ENCODE data around the gene ZNF710. TPM values are rescaled to one million over a fixed set of nuclear protein-coding genes. Genes with fewer than 3 reads are reported as not detected.

ZNF710 gene
- total and polyA plus RNA-seq, 2 donors (not counting 3 experiments of a cell fraction or from before 2014, with no cell fraction given): 8.9 to 32.4 TPM

DNA sequence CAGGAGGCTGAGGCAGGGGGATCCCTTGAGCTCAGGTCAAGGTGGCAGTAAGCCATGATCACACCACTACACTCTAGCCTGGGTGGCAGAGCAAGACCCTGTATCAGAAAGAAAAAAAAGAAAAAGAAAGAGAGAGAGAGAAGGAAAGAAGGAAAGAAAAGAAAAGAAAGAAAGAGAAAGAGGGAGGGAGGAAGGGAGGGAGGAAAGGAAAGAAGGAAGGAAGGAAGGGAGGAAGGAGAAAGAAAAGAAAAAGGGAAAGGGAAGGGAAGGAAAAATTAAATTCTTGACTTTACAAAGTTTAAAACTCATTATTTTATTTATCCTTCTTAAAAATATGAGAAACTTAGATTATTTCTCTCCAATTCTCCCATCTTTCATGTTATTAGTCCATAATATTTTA, 118.2 kb downstream of the ZNF710 start:
- no peaks in the 10 kb centered on the region for H3K36me3 ChIP-seq (ENCODE audit: control insufficient read depth in 2 of 2, extremely low read depth in 1 of 2, insufficient read depth in 2 of 2, low read length in 2 of 2)
- FAIRE-seq: no peak
- no peaks in the 10 kb centered on the region for H3K9me1 ChIP-seq (replicated peaks; ENCODE audit: control insufficient read depth, extremely low read depth, insufficient read depth, low read length)
- H4K20me1 ChIP-seq (replicated peaks; ENCODE audit: control insufficient read depth, extremely low read depth, insufficient read depth, low read length): no peaks in the 10 kb centered on the region
- no peak overlapping the region for H3K9ac ChIP-seq (replicated peaks; ENCODE audit: extremely low read depth, insufficient read depth, low read length)
- H3K79me2 ChIP-seq (ENCODE audit: control insufficient read depth, insufficient read depth, low read length): no peaks in the 10 kb centered on the region
- no peak overlapping the region for H3K27ac ChIP-seq (ENCODE audit: insufficient read depth, low read depth, low read length)
- ChIA-PET CTCF (no interaction called here), POLR2A (no interaction called here)
- no peak for DNase-seq (ENCODE audit: low read depth, low spot score)
- H3K4me3 ChIP-seq (replicated peaks in 1 of 3; ENCODE audit: insufficient read depth in 1 of 3, low read depth in 1 of 3, low read length in 3 of 3): no peak overlapping the region
- dilution Hi-C loops (cut with MboI; ENCODE audit: extremely low pct_ligation_motif_present, low sequenced_read_pairs): no loop called here
- peaks cover under 1% of the 10 kb centered on the region for H3K9me3 ChIP-seq (replicated peaks; ENCODE audit: control insufficient read depth, insufficient read depth, low read length)
- no TSS peak for BruUV-seq (replicated peaks)
- intact Hi-C loops (cut with micrococcal nuclease): no loop called here
- H3K4me1 ChIP-seq (ENCODE audit: control insufficient read depth, extremely low read depth, insufficient read depth, low read length): no peaks in the 10 kb centered on the region
- peaks cover 2 to 4% of the 10 kb centered on the region in 2 experiments for H3K27me3 ChIP-seq (ENCODE audit: control insufficient read depth in 2 of 2, insufficient read depth in 2 of 2, low read length in 2 of 2)
- no peak overlapping the region for H3K4me2 ChIP-seq (ENCODE audit: insufficient read depth, low read length)
- no peak overlapping the region for H2AFZ ChIP-seq (ENCODE audit: low read depth, low read length)
- TF ChIP-seq POLR2AphosphoS5 (IDR thresholded peaks at IDR 0.05; ENCODE audit: insufficient read depth, low read depth, low read length) (no peak), MYC (IDR thresholded peaks at IDR 0.05; ENCODE audit: low read depth, low read length) (no peak), JUN (IDR thresholded peaks at IDR 0.05; ENCODE audit: borderline replicate concordance, insufficient read depth, insufficient read length, low read depth) (no peak), GATA2 (IDR thresholded peaks at IDR 0.05; ENCODE audit: insufficient read depth, insufficient read length, low read depth, low read length) (no peak), POLR2A (IDR thresholded peaks at IDR 0.05; ENCODE audit: low read depth, low read length) (no peak), EZH2 (IDR thresholded peaks at IDR 0.05; ENCODE audit: borderline replicate concordance, low read depth, low read length, severe bottlenecking) (no peak), FOS (IDR thresholded peaks at IDR 0.05; ENCODE audit: borderline replicate concordance, insufficient read depth, low read length) (no peak)
- TF ChIP-seq, protein P1, sequence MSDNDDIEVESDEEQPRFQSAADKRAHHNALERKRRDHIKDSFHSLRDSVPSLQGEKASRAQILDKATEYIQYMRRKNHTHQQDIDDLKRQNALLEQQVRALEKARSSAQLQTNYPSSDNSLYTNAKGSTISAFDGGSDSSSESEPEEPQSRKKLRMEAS (IDR thresholded peaks at IDR 0.05; ENCODE audit: insufficient read depth, insufficient read length): no peak
- TF ChIP-seq, protein P2, sequence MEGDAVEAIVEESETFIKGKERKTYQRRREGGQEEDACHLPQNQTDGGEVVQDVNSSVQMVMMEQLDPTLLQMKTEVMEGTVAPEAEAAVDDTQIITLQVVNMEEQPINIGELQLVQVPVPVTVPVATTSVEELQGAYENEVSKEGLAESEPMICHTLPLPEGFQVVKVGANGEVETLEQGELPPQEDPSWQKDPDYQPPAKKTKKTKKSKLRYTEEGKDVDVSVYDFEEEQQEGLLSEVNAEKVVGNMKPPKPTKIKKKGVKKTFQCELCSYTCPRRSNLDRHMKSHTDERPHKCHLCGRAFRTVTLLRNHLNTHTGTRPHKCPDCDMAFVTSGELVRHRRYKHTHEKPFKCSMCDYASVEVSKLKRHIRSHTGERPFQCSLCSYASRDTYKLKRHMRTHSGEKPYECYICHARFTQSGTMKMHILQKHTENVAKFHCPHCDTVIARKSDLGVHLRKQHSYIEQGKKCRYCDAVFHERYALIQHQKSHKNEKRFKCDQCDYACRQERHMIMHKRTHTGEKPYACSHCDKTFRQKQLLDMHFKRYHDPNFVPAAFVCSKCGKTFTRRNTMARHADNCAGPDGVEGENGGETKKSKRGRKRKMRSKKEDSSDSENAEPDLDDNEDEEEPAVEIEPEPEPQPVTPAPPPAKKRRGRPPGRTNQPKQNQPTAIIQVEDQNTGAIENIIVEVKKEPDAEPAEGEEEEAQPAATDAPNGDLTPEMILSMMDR (IDR thresholded peaks at IDR 0.05; ENCODE audit: extremely low read depth in 1 of 2, insufficient read depth in 1 of 2, low read depth in 1 of 2, low read length in 2 of 2): no peak
